PC-9 (cell line): ENCODE data around the gene PKNOX2.

Experiments used
- CTCF ChIP-seq: fragments of 200-600 bp; sonication (generic); conservative IDR thresholded peaks from 2 replicates; pipeline ENCODE4 v1.6.1; 2017; ENCODE audit warnings: mixed run types, antibody characterized with exemption, mild to moderate bottlenecking, moderate library complexity
- EZH2 ChIP-seq: fragments of 200-600 bp; sonication (generic); IDR thresholded peaks from 2 replicates; pipeline ENCODE4 v1.8.0; 2017; ENCODE audit warnings: antibody characterized with exemption, low read depth

- TF ChIP-seq EZH2 (no peak), CTCF (no peak)
Observed at GRCh38 chr11:125222494-125222893, 57.9 kb downstream of the PKNOX2 start.
